MV-4-11 (cell line): ENCODE measurements around the gene DNAH14.
"Not testable (repeated sequence)": the region's sequence is repeated elsewhere in the genome, so short reads cannot be mapped to it uniquely, and the experiment has no call there.

Experiments used
- DNase-seq: peaks from one replicate; lab custom pipeline; 2025; lab: John Stamatoyannopoulos, UW

The DNAH14 gene

GRCh38 chr1:224996266-224996665 lies 66.8 kb downstream of the DNAH14 start:
- no peak for DNase-seq

- DNase-seq, result no peak
Measured at GRCh38 chr1:224998185-224998584, 68.7 kb downstream of the DNAH14 start.

- no peak for DNase-seq
Measured at GRCh38 chr1:225004396-225004795, 74.9 kb downstream of the DNAH14 start.

GRCh38 chr1:225006352-225006751 lies 76.9 kb downstream of the DNAH14 start:
- DNase-seq, result not testable (repeated sequence)

- not testable (repeated sequence) for DNase-seq
Measured at GRCh38 chr1:225008050-225008449, 78.6 kb downstream of the DNAH14 start.

- no peak for DNase-seq
Measured at GRCh38 chr1:225021037-225021436, 91.6 kb downstream of the DNAH14 start.

GRCh38 chr1:225026701-225027100 lies 97.2 kb downstream of the DNAH14 start:
- no peak for DNase-seq

- DNase-seq, result not testable (repeated sequence)
Measured at GRCh38 chr1:225036441-225036840, 107.0 kb downstream of the DNAH14 start.

- DNase-seq, result no peak
Measured at GRCh38 chr1:225042263-225042662, 112.8 kb downstream of the DNAH14 start.

- no peak for DNase-seq
Measured at GRCh38 chr1:225044258-225044657, 114.8 kb downstream of the DNAH14 start.

- DNase-seq, result no peak
Measured at GRCh38 chr1:225049594-225049993, 120.1 kb downstream of the DNAH14 start.

- DNase-seq, result no peak
Measured at GRCh38 chr1:225063722-225064121, 134.2 kb downstream of the DNAH14 start.

- no peak for DNase-seq
Measured at GRCh38 chr1:225070972-225071371, 141.5 kb downstream of the DNAH14 start.

GRCh38 chr1:225097175-225097574 lies 167.7 kb downstream of the DNAH14 start:
- no peak for DNase-seq

- no peak for DNase-seq
Measured at GRCh38 chr1:225111000-225111399, 181.5 kb downstream of the DNAH14 start.

- DNase-seq, result no peak
Measured at GRCh38 chr1:225113265-225113664, 183.8 kb downstream of the DNAH14 start.

- DNase-seq, result no peak
Measured at GRCh38 chr1:225114354-225114990, 185.0 kb downstream of the DNAH14 start.

- no peak for DNase-seq
Measured at GRCh38 chr1:225119307-225119706, 189.8 kb downstream of the DNAH14 start.

- DNase-seq, result no peak
Measured at GRCh38 chr1:225121095-225121494, 191.6 kb downstream of the DNAH14 start.

GRCh38 chr1:225131869-225132268 lies 202.4 kb downstream of the DNAH14 start:
- DNase-seq, result no peak

- peak; percentile 4 for DNase-seq
Measured at GRCh38 chr1:225137976-225138375, 208.5 kb downstream of the DNAH14 start.

GRCh38 chr1:225143001-225143400 lies 213.5 kb downstream of the DNAH14 start:
- no peak for DNase-seq

- DNase-seq, result no peak
Measured at GRCh38 chr1:225146478-225146877, 217.0 kb downstream of the DNAH14 start.

GRCh38 chr1:225147791-225148190 lies 218.3 kb downstream of the DNAH14 start:
- DNase-seq, result not testable (repeated sequence)
